NCI-H1092 treated with DMSO at 0.1 percent for 48 hours (cell line): Measurements from ENCODE around the gene ZNF423.

Experiments
- DNase-seq: peaks from one replicate; lab custom pipeline; 2025; lab: John Stamatoyannopoulos, UW

The ZNF423 gene

DNA sequence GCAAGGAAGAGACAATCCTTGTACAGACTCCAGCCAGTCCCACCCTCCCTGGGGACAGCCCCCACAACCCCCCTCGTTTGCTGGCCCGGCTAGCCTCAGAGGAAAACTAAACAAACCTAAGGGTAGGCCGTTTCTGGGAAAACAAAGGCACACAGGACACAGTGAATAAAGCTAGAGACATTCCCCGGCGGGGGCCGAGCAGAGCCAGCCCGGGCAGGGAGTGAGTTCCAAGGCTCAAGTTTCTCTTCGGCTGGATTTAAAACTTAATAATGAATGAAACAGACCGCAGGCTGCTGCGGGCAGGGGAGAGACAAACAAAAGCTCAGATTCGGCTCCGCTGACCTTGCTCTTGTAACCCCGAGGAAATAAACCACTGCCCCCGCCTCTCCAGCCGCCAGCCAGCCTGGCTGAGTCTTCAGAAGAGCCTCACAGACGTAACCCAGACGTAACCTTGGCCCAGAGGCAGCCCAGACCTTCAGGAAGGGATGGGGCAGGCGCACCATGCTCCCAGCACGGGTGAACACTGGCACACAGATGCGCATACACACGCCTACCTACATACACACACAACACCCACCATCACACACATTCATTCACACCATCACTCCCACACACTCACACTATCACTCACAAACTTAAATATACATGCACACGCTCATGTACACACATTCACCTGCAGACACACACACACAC, 216.0 kb downstream of the ZNF423 start:
- no peak for DNase-seq

DNA sequence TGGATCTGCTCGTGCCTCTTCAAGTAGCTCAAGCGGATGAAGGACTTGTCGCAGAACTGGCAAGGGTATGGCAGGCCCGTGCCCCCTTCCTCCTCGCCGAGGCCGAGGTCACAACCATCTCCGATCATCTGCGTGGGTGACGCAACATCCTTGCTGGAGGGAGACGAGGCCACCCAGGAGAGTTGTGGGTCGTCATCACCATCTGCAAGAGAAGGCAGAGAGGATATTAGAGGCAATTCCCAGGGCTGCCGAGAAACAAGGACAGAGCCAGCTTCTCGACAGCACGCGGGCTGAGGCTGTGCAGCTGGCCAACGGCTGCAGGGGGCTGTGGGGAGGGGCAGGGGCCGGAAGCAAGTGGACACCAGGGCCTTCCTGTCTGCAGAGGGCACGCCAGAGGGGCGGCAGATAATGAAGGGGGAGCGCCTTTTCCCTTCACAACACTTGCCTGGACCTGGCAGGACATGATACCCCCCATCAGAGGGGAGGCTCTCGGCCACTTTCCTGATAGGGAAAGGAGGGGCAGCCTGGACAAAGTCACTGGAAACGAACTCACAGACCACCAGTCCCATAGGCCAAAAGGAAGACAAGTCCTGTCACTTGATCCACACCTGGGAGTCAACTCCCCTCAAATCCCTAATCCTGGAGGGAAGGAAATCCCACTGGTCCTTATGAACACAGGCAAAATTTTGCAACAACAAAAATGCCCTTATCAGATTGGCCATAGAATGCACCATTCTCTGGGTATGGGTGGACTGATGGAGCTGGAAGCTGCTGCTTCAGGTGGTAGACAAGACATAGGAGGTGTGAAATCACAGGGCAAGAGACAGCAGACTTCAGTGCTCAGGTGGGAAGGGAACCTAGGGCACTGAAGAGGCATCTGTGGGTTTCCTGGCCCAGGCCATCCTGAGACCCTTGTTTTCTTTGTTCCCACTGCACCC, 217.0 kb downstream of the ZNF423 start:
- no peak for DNase-seq

DNA sequence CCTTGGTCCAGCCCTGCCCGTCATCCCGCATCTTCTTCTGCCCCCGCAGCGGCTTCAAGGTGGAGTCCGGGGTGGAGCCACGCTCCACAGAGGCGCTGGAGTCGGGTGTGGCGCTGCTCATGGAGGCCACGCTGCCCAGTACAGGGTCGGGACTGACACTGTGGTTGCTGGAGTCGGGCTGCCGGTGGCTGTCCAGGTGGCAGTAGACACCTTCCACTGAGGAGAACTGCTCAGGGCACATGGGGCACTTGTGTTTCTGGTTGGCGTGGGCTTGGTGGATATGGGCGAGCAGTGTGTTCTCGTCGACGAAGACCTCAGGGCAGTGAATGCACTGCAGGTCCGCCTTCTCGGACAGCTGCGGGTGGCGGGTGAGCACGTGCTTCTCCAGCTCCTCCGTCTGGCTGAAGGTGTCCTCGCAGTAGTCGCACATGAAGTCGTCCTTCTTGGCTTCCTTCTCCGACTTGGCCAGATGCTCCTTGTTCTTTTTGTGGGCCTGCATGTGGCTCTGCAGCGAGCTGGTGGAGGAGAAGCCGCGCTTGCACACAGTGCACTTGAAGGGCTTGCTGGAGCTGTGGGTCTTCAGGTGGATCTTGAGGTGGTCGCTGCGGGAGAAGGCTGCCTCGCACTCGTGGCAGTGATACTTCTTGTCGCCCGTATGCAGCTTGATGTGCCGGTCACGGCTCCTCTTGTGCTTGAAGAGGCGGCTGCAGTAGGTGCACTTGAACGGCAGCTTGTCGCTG, 217.8 kb downstream of the ZNF423 start:
- no peak for DNase-seq

DNA sequence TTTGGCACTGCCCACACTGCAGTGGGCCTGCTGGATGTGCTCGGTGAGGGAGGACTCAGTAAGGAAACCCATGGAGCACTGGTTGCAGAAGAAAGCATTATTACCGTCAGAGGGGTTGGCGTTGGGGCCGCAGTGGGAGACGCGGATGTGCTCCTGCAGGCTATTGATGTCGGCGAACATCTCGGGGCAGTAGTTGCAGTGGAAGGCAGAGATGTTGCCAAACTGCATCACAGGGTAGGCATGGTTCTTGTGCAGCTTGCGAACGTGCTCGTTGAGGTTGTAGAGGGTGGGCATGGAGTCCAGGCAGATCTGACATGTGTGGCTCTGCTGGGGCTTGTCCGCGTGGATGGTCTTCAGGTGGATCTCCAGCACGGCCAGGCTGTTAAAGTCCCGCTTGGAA, 218.4 kb downstream of the ZNF423 start:
- DNase-seq, result no peak

DNA sequence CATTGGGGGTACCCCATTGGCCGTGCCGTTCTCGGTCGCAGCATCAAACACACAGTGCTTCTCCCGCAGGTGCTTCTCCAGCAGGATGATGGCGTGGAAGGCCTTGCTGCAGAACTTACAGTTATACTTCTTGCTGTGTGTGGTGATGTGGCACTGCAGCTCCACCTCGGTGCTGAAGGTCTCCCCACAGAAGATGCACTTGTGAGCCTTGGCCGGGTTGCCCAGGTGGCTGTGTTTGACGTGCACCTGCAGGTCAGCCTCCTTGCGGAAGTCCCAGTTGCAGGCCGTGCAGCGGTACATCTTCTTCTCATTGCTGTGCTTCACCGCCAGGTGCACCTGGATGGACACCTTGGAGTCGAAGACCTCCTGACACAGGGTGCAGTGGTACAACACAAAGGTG, 219.3 kb downstream of the ZNF423 start:
- DNase-seq, result no peak

DNA sequence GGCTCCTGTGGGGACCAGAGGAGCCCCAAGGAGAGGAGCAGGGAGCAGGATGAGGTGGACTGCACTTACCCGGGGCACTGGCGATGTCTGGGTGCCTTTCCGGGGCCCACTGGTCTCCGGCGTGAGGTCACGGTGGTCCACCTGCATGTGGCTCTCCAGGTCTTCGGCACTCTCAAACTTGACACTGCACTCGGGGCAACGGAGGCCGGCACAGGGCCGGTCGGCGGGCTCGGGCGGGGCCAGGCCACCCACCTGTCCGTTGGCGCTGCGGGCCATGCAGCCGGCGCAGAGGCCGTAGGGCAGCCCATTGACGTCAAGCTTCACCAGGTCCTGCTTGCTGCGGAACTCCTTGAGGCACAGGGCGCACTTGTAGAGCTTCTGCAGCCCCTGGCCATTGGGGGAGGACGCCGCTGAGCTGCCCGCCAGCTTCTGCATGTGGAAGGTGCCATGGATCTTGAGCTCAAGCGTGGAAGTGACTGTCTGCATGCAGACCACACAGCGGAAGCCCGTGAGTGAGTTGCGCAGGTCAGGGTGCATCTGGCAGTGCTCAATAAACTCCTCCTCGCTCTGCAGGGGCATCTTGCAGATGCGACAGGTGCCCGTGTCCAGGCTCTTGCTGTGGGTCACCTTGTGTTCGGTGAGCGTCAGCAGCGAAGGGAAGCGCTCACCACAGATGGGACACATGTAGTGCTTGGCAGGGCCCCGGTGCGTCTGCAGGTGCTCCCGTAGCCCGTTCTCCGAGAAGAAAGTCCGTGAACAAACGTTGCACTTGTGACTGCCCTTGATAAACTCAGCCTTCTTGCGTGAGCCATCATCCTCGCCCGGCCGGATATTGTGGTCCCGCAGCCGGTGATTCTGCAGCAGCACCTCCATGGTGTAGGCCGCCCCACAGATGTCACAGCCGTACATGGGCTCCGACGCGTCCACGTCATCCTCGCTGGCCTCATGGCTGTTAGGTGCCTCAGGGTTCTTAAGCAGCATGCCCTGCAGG, 220.0 kb downstream of the ZNF423 start:
- DNase-seq, result no peak

DNA sequence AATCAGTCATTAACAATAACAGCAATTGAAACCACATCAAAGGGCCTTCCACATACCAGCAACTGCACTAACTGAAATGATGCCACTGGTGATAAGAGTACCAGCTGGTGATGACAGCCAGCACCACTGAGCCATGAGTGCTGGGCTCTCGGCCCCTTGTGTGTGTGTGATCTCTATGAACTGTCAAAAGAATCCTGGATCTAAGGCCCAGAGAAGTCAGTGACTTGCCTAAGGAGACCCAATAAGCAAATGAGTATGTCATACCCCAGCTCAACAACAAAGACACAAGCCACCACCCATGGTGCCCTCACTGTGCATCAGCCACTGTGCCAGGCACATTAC, 220.9 kb downstream of the ZNF423 start:
- DNase-seq, result no peak

DNA sequence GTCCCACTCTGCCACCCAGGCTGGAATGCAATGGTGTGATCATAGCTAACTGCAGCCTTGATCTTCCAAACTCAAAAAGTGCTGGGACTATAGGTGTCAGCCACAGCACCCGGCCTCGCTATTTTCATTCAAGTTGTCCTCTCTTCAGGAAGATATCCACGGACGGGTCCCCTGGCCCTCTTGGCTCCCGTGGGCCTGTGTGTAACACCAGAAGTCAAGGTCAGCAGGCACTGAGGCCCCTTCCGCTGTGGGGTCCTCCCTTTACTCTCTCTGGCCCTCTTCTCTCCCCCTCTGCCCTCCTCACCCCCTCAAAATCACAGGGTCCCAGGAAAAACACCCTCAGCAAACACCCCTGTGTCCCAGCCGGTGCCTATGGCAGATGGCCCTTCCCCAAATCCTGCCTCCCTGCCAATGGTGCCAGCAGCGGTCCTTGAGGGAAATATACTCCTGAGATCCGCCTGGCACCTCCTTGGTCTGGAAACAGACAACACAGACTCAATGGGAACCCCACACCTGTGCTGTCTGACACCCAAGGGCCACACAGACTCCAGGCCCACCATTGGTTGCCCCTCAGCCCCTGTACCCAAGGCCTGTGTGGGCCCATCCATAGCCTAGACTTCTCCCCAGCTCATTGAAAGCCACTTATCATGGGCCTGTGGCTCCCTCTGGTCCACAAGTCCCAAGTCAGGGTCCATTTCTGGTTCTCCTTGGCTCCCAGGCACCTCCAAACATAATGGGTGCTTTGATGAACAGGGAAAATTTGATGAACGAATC, 221.5 kb downstream of the ZNF423 start:
- no peak for DNase-seq

DNA sequence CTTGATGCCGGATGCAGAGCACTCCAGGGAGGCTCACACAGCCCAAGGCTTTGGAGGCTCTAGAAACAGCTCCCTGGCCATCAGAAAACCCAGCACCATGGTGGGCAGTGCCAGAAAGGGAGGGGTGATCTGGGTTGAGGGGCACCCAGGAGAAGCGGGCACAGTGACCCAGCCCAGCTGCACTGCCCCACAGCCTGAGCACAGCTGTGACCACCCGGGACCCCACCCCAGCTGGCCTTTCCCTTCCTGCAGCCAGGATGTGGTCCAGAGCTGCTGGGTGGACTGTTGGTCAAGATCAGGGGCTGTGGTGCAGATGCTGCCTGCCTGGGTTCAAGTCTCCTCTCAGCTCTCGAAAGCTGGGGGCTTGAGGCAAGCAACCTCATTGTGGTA, 223.1 kb downstream of the ZNF423 start:
- DNase-seq, result no peak

DNA sequence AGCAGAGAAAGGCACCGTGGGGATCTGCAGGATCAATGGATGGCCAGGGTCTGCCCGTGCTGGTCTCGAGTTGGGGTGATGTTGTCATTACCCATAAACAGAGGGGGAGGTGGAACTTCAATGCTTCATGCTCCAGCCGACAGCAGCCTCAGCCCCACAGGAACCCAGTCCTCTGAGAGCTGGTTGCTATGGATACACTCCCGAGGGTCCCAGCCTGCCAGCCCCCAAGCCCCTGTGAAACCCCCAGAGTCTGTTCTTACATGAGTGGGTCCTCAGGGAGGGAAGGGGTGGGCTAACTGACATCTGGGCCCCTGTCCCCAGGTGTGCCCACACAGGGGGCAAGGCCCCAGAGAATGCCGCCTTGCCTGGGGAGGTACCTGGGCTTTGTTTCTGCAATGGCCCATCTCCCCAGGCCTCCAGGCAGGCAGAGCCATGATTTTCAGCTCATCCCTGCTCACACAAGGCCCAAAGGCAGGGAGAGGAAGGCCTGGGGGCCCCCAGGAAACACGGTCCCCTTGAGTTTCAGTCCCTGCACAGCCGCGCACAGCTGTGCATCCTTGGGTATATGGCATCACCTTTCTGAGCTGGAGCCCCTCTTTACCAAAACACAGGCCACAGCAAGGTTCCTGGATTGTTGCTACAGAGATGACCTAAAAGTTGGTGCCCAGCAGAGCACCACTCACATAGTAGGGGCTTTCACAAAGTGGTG, 223.7 kb downstream of the ZNF423 start:
- DNase-seq, result no peak

DNA sequence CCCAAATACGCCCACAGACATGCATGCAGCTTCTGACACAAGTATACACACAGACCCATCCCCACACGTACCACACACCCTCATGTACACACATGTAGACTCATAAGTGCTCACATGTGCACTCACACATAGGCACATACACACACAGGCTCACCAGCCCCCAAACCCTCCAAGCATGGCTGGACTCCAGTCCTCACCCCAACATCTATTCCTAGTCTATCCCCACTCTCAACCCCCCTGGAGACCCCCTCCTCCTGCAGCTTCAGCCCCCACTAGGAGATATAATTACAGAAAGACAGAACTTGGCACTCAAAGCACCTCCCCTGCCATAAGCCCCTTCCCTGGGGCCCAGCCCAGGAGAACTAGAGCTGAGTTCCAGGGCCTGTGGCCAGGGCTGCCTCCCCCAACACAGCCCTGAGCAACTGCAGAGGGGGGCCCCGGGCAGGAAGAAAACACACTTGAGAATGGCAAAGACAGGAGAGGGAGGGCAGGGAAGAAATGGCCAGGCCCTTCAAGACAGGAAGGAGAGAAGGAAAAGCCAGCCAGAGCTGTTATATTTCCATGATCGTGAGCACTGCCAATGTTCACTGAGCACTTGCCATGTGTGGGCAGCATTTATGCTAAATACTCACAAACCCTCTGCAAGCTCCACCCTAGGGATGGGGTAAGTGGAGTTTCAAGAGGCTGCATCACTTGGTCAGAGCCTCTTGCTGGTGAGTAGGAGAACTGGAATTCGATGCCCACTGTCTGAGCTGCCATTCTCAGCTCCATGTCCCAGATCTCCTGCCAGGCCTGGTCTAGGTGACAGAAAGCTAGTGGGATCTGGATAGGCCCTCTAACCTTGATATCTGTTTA, 224.5 kb downstream of the ZNF423 start:
- DNase-seq, result no peak

DNA sequence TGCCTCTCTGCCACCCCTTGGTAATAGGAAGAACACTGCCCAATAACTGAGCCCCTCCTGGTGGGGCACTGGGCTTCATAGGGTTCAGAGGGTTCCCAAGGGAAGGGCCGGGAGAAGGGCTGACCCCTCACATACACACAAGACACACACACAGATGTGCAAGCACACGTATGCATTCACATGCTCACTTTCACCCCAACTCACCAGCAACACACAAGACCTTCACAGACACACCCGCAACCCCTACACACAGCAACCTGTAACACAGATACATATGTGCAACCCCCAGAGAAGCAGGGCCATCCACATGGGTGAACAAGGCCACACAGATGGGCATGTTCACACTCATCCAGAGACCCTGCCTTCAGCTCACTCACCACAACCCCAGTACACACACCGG, 225.1 kb downstream of the ZNF423 start:
- DNase-seq, result no peak

DNA sequence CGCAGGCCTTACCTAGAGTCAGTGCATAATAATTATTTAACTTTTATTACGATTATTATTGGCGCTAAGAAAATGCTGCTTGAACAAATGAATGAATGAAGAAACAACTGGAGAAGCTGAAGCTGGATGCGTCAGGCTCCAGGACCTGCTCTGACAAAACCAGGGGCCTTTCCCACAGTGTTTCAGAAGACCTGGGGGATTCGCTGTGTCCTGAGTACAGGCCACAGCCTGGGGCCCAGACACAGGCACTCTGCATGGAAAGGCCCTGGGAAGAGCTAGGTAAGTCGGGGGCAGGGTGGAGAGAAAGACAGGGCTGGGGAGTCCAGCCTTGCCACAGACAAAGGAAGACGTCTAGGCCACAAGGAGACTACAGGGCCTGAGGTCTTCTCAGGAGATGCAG, 226.1 kb downstream of the ZNF423 start:
- DNase-seq, result no peak

DNA sequence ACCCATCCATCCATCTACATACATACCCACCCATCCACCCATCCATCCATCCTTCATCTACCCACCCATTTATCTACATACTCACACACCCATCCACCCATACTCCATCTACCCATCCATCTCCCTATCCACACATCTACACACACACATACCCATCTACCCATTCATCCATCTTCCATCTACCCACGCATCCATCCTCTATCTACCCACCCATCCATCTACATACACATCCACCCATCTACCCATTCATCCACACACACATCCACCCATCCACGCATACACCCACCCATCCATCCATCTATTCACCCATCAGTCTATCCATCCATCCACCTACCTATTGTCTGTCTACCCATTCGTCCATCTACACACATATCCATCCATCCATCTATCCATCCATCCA, 227.8 kb downstream of the ZNF423 start:
- no peak for DNase-seq

DNA sequence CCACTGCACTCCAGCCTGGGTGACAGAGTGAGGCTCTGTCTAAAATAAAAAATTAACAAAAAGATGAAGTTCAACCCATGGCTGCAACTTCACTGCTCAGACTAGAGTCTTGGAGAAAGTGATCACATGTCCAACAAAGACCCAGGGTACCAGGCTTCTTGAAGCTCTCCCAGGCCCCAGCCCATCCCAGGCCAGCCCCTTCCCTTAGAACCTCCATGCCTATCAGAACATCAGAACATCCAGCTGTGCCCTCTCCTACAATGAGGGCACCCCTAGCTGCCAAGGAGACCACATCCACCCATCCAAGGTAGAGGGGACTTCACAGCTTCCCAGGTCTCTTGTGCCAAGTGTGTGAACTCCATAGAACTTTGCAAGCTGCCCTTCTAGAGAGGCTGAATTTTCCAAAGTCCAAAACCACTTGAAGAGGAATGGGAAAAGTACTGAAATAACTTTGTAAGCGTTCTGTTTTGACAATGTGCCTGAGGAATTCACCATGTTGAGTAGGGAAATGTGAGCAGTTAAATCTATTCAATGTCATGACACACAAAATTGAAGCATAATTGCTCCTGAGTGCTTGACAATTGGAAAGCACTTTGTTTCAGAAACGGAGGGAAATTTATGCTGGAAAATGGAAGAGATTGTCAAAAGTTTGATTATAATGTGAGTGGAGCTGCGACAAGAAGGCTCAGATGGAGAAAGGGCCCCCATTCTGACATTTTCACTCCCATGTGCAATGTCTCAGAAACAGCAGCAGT, 230.4 kb downstream of the ZNF423 start:
- DNase-seq, result no peak

DNA sequence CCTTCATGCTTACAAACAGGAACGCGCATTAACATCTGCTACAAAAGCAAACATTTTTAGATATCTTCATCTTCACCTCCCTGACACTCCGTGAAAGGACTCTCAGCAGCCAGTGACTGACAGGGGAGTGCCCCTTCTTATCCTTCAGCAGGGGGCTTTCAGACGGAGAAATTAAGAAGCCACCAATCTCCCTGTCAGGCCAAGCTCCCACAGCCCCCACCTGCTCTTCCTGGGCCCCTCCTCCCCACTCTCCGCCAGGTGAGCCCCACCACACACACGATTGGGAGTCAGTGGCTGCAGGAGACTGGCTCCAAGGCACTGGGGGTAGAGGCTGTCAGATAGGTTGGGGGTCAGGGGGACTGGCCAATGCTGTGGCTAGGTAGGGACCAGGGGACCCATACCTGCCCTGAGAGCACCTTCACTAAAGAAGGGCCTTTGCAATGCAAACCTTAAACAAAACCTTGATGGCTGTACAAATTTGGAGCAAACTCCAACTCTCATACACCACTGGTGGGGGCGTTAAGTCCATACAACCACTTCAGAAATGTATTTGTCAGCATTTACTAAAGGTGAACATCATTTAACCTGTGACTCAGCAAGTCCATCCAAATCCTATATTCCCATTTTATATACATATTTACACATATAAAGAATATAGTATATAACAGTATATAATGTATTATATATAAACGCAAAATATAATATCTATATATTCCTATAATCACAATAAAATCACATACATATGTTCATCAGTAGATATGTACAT, 232.2 kb downstream of the ZNF423 start:
- no peak for DNase-seq
